ENCODE results near the gene ETDB. TPM values are rescaled to one million over a fixed set of nuclear protein-coding genes. Genes with fewer than 3 reads are reported as not detected.

Gene ETDB
- total and polyA plus RNA-seq, 2 of the 13 experiments (the other 11 are each of a cell fraction or from before 2014, with no cell fraction given): not detected

- TF ChIP-seq ZNF446 (CRISPR knock-in tag; IDR thresholded peaks at IDR 0.05) (no peak), CREB1 (IDR thresholded peaks at IDR 0.05) (no peak), CREB1 (CRISPR knock-in tag; IDR thresholded peaks at IDR 0.05) (no peak), MAFK (conservative IDR thresholded peaks at IDR 0.05 in 1 of 2, IDR thresholded peaks at IDR 0.05 in 1 of 2; ENCODE audit: low read length in 2 of 2) (no peak), ZNF790 (CRISPR knock-in tag; IDR thresholded peaks at IDR 0.05; ENCODE audit: borderline replicate concordance) (no peak), STAG1 (CRISPR knock-in tag; IDR thresholded peaks at IDR 0.05) (no peak)
Observed at GRCh38 chrX:135109554-135109953, 10.8 kb downstream of the ETDB start (continued).

- Histone ChIP-seq H3K36me3 (replicated peaks in 1 of 2; ENCODE audit: control insufficient read depth in 1 of 2, insufficient read depth in 2 of 2, low read length in 2 of 2) (no peaks in the 10 kb centered on the region), H3K4me1 (ENCODE audit: insufficient read depth, low read length) (no peaks in the 10 kb centered on the region), H3K79me2 (ENCODE audit: insufficient read depth, low read length) (no peaks in the 10 kb centered on the region), H3K9ac (ENCODE audit: insufficient read depth, low read depth, low read length) (no peak overlapping the region), H2AFZ (ENCODE audit: low read length) (no peak overlapping the region), H3K27ac (ENCODE audit: extremely low read length, insufficient read depth, low read length) (no peak overlapping the region), H3K4me3 (replicated peaks in 1 of 3; ENCODE audit: insufficient read depth in 1 of 3, low read depth in 2 of 3, low read length in 3 of 3) (no peak overlapping the region), H3K9me3 (ENCODE audit: low read length) (no peaks in the 10 kb centered on the region), H3K27me3 (ENCODE audit: control insufficient read depth in 1 of 2, insufficient read depth in 2 of 2, low read length in 2 of 2) (no peaks in the 10 kb centered on the region), H3K4me2 (ENCODE audit: low read depth, low read length) (peak overlapping the region; percentile 69; the same call in 1 of the 2 replicates), H4K20me1 (ENCODE audit: insufficient read depth, low read length) (no peaks in the 10 kb centered on the region)
- DNase-seq (ENCODE audit: low spot score) (no peak), FAIRE-seq (no peak), ATAC-seq (no peak)
- 44% methylated on average over 10 of the region's 10 CpGs for WGBS (ENCODE audit: low lambda C conversion rate)
- ChIA-PET POLR2A (no interaction called here), CTCF (ENCODE audit: low intra/inter-chr PET ratio, low total read pairs) (no interaction called here)
- no TSS peak for BruUV-seq (replicated peaks)
- intact Hi-C loops (cut with micrococcal nuclease; ENCODE audit: unreplicated experiment) (no loop called here), in situ Hi-C loops (cut with HindIII; ENCODE audit: extremely low pct_ligation_motif_present, low pct_unique_long_range_greater_than_20kb) (no loop called here)
- TF ChIP-seq HMG20A (CRISPR knock-in tag; IDR thresholded peaks at IDR 0.05; ENCODE audit: borderline replicate concordance) (no peak), ZNF451 (CRISPR knock-in tag; IDR thresholded peaks at IDR 0.05) (no peak), ZBTB26 (CRISPR knock-in tag; IDR thresholded peaks at IDR 0.05; ENCODE audit: borderline replicate concordance) (no peak), GMEB2 (CRISPR knock-in tag; IDR thresholded peaks at IDR 0.05; ENCODE audit: low read depth) (no peak), MED8 (CRISPR knock-in tag; IDR thresholded peaks at IDR 0.05; ENCODE audit: insufficient replicate concordance) (no peak), KDM3A (CRISPR knock-in tag; IDR thresholded peaks at IDR 0.05; ENCODE audit: low read depth) (no peak), NFIC (IDR thresholded peaks at IDR 0.05; ENCODE audit: low read length) (no peak), JDP2 (CRISPR knock-in tag; IDR thresholded peaks at IDR 0.05; ENCODE audit: borderline replicate concordance) (no peak), ZNF260 (CRISPR knock-in tag; IDR thresholded peaks at IDR 0.05; ENCODE audit: borderline replicate concordance, low read depth) (no peak), ZFX (CRISPR knock-in tag; IDR thresholded peaks at IDR 0.05; ENCODE audit: low read depth) (no peak)
- TF ChIP-seq, protein P1, sequence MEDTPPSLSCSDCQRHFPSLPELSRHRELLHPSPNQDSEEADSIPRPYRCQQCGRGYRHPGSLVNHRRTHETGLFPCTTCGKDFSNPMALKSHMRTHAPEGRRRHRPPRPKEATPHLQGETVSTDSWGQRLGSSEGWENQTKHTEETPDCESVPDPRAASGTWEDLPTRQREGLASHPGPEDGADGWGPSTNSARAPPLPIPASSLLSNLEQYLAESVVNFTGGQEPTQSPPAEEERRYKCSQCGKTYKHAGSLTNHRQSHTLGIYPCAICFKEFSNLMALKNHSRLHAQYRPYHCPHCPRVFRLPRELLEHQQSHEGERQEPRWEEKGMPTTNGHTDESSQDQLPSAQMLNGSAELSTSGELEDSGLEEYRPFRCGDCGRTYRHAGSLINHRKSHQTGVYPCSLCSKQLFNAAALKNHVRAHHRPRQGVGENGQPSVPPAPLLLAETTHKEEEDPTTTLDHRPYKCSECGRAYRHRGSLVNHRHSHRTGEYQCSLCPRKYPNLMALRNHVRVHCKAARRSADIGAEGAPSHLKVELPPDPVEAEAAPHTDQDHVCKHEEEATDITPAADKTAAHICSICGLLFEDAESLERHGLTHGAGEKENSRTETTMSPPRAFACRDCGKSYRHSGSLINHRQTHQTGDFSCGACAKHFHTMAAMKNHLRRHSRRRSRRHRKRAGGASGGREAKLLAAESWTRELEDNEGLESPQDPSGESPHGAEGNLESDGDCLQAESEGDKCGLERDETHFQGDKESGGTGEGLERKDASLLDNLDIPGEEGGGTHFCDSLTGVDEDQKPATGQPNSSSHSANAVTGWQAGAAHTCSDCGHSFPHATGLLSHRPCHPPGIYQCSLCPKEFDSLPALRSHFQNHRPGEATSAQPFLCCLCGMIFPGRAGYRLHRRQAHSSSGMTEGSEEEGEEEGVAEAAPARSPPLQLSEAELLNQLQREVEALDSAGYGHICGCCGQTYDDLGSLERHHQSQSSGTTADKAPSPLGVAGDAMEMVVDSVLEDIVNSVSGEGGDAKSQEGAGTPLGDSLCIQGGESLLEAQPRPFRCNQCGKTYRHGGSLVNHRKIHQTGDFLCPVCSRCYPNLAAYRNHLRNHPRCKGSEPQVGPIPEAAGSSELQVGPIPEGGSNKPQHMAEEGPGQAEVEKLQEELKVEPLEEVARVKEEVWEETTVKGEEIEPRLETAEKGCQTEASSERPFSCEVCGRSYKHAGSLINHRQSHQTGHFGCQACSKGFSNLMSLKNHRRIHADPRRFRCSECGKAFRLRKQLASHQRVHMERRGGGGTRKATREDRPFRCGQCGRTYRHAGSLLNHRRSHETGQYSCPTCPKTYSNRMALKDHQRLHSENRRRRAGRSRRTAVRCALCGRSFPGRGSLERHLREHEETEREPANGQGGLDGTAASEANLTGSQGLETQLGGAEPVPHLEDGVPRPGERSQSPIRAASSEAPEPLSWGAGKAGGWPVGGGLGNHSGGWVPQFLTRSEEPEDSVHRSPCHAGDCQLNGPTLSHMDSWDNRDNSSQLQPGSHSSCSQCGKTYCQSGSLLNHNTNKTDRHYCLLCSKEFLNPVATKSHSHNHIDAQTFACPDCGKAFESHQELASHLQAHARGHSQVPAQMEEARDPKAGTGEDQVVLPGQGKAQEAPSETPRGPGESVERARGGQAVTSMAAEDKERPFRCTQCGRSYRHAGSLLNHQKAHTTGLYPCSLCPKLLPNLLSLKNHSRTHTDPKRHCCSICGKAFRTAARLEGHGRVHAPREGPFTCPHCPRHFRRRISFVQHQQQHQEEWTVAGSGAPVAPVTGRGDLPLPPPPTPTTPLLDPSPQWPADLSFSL (CRISPR knock-in tag; IDR thresholded peaks at IDR 0.05): no peak
Observed at GRCh38 chrX:135099493-135099783, 20.9 kb downstream of the ETDB start.
